Karpas-422 (cell line): ENCODE results near the gene LMAN2. TPM values are rescaled to one million over a fixed set of nuclear protein-coding genes. Genes with fewer than 3 reads are reported as not detected.

Experiments
- DNase-seq: peaks from one replicate; pipeline ENCODE4 v3.0.0-alpha.2; 2015
- H2AFZ ChIP-seq: fragments of 200-600 bp; sonication (generic); 2 replicates; pipeline ENCODE4 v1.6.1; 2014; ENCODE audit warnings: antibody characterized with exemption, low read length, mixed read lengths
- H3K27ac ChIP-seq: fragments of 200-600 bp; sonication (generic); 2 replicates; pipeline ENCODE4 v1.5.1; 2014; ENCODE audit warnings: mild to moderate bottlenecking, low read length, moderate library complexity
- H3K27me3 ChIP-seq: fragments of 200-600 bp; sonication (generic); 2 replicates; pipeline ENCODE4 v1.6.1; 2014; ENCODE audit warnings: low read length, mixed read lengths
- H3K36me3 ChIP-seq: fragments of 200-600 bp; sonication (generic); 2 replicates; pipeline ENCODE4 v1.6.1; 2014; ENCODE audit warnings: low read length, mixed read lengths; ENCODE audit not compliant: insufficient read depth
- H3K4me1 ChIP-seq: fragments of 200-600 bp; sonication (generic); 2 replicates; pipeline ENCODE4 v1.6.1; 2014; ENCODE audit warnings: mild to moderate bottlenecking, low read length, mixed read lengths
- H3K4me2 ChIP-seq: fragments of 200-600 bp; sonication (generic); 2 replicates; pipeline ENCODE4 v1.6.1; 2014; ENCODE audit warnings: low read length, low read depth, mild to moderate bottlenecking; ENCODE audit not compliant: poor library complexity, severe bottlenecking
- H3K4me3 ChIP-seq: fragments of 200-600 bp; sonication (generic); 2 replicates; pipeline ENCODE4 v1.5.1; 2014; ENCODE audit warnings: mild to moderate bottlenecking, antibody characterized with exemption, low read length, mixed read lengths
- H3K79me2 ChIP-seq: fragments of 200-600 bp; sonication (generic); 2 replicates; pipeline ENCODE4 v1.6.1; 2014; ENCODE audit warnings: mild to moderate bottlenecking, low read length, mixed read lengths
- H3K9ac ChIP-seq: fragments of 200-600 bp; sonication (generic); 2 replicates; pipeline ENCODE4 v1.6.0; 2014; ENCODE audit warnings: low read length
- H3K9me2 ChIP-seq: fragments of 200-600 bp; sonication (generic), shearing (Covaris generic); replicated peaks from 2 replicates; pipeline ENCODE4 v1.6.0; 2014; ENCODE audit warnings: mild to moderate bottlenecking, low read length, moderate library complexity; ENCODE audit not compliant: insufficient read depth
- H3K9me3 ChIP-seq: fragments of 300-700, 200-600 bp; sonication (generic); 2 replicates; pipeline ENCODE4 v1.6.1; 2014; ENCODE audit warnings: low read length, mixed read lengths
- H4K20me1 ChIP-seq: fragments of 200-600 bp; sonication (generic); 2 replicates; pipeline ENCODE4 v1.6.1; 2014; ENCODE audit warnings: mild to moderate bottlenecking, antibody characterized with exemption, low read length, low read depth; ENCODE audit not compliant: insufficient read depth
- total RNA-seq: library from RNA; depleted of rRNA; stranded (reverse); fragments of >200 nt; shearing (Covaris generic); gene quantifications from 2 replicates; pipeline ENCODE4 v1.2.3, GENCODE V29; 2014; ENCODE audit warnings: low replicate concordance

Gene LMAN2
- total RNA-seq, 1 experiment from 2014 or later = 116 TPM

DNA sequence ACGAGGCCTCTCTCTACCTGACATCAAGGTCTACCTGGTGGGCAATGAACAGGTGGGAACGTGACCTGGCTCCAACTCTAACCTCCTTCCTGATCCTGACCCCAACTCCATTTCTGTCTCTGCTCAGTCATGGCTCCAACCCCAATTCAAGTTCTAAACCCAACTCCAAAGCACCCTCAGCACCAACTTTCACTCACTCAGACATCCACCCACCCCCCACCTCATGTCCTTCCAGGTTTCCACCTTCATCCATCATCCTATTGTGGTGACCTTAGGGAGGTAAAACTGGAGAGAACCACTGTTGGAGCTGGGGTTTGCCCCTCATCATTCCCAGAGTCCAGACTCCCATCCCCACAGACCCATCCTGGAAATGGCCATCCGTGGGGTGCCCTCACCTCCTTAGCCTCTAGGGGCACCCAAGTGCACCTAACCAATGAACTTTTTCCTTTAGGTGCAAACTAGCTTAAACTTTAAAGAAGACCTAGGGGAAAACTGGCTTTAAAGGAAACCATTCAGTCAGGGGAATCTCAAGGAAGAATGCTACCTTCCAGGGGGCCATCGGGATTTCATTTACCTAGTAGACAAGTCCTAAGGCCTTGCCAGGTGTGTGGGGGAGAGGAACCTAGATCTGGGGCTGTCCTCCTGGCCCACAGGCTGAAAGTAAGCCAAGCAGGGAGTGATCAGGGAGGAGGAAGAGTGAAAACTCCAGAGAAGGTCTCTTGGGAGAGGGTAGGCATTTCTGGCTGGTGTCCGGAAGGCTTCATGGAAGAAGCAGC, 17.6 kb upstream of the LMAN2 start:
- Histone ChIP-seq H3K4me2 (no peak overlapping the region), H3K9ac (no peak overlapping the region), H3K36me3 (peaks cover 4% of the 10 kb centered on the region), H4K20me1 (no peaks in the 10 kb centered on the region), H3K27me3 (no peaks in the 10 kb centered on the region), H3K9me2 (no peaks in the 10 kb centered on the region), H2AFZ (no peak overlapping the region), H3K27ac (0 out of 2 replicates have a peak overlapping the region, but pooled peaks have one; percentile 7), H3K4me3 (no peak overlapping the region), H3K4me1 (peaks cover 15% of the 10 kb centered on the region), H3K9me3 (no peaks in the 10 kb centered on the region), H3K79me2 (no peaks in the 10 kb centered on the region)
- DNase-seq = peak; percentile 76

GRCh38 chr5:177367981-177368868, 16.8 kb upstream of the LMAN2 start:
- Histone ChIP-seq H3K79me2 (no peaks in the 10 kb centered on the region), H3K27ac (no peak overlapping the region), H3K4me2 (no peak overlapping the region), H2AFZ (no peak overlapping the region), H3K27me3 (no peaks in the 10 kb centered on the region), H3K9me2 (no peaks in the 10 kb centered on the region), H3K4me1 (peaks cover 21% of the 10 kb centered on the region), H4K20me1 (no peaks in the 10 kb centered on the region), H3K36me3 (peaks cover 4% of the 10 kb centered on the region), H3K9ac (no peak overlapping the region), H3K9me3 (no peaks in the 10 kb centered on the region), H3K4me3 (no peak overlapping the region)
- no peak for DNase-seq

- Histone ChIP-seq H3K27ac (no peak overlapping the region), H3K27me3 (no peaks in the 10 kb centered on the region), H3K36me3 (peaks cover 4% of the 10 kb centered on the region), H3K79me2 (no peaks in the 10 kb centered on the region), H3K4me3 (no peak overlapping the region), H3K9ac (no peak overlapping the region), H3K4me1 (peaks cover 28% of the 10 kb centered on the region), H3K9me2 (no peaks in the 10 kb centered on the region), H3K4me2 (no peak overlapping the region), H4K20me1 (no peaks in the 10 kb centered on the region), H3K9me3 (no peaks in the 10 kb centered on the region), H2AFZ (no peak overlapping the region)
- no peak for DNase-seq
Measured at GRCh38 chr5:177367323-177367848, 15.9 kb upstream of the LMAN2 start.

DNA sequence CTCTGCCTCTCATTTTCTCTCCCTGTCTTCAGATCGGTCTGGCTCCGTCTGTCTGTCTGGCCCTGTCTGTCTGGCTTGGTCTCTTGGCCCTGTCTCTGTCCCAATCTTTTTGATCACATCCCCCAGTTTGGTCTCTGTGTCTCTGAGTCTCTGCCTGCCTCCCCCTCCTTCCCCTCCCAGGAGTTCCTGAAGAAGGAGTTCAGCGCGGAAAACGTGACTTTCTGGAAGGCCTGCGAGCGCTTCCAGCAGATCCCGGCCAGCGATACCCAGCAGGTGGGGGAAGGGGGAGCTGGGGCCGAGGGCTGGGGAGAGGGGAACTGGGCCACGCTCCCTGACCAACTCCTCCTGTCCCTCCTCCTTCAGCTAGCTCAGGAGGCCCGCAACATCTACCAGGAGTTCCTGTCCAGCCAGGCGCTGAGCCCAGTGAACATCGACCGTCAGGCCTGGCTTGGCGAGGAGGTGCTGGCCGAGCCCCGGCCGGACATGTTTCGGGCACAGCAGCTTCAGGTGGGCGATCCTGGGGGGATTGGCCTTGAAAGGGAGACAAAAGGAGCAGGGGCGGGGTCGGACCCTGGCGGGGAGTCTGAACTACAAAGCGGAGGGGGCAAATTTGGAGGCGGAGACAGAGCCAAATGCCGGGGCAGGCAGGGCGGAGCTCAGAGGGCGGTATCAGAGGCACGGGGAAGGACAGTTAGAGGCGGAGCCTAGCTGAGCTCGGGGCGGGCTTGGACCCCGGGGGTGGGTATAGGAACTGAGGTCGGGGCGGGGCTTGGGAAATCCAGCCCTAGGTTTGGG, 15.3 kb upstream of the LMAN2 start:
- Histone ChIP-seq H3K27me3 (no peaks in the 10 kb centered on the region), H3K4me3 (no peak overlapping the region), H2AFZ (no peak overlapping the region), H3K9me3 (no peaks in the 10 kb centered on the region), H3K4me1 (peaks cover 35% of the 10 kb centered on the region), H3K4me2 (no peak overlapping the region), H3K79me2 (no peaks in the 10 kb centered on the region), H3K36me3 (peaks cover 4% of the 10 kb centered on the region; the same call in 1 of the 2 replicates), H3K9ac (no peak overlapping the region), H3K9me2 (no peaks in the 10 kb centered on the region), H4K20me1 (no peaks in the 10 kb centered on the region), H3K27ac (no peak overlapping the region)
- DNase-seq = peak; percentile 73

- Histone ChIP-seq H3K9ac (no peak overlapping the region), H3K4me3 (no peak overlapping the region), H3K4me2 (no peak overlapping the region)
Measured at GRCh38 chr5:177365845-177366527, 14.5 kb upstream of the LMAN2 start.

DNA sequence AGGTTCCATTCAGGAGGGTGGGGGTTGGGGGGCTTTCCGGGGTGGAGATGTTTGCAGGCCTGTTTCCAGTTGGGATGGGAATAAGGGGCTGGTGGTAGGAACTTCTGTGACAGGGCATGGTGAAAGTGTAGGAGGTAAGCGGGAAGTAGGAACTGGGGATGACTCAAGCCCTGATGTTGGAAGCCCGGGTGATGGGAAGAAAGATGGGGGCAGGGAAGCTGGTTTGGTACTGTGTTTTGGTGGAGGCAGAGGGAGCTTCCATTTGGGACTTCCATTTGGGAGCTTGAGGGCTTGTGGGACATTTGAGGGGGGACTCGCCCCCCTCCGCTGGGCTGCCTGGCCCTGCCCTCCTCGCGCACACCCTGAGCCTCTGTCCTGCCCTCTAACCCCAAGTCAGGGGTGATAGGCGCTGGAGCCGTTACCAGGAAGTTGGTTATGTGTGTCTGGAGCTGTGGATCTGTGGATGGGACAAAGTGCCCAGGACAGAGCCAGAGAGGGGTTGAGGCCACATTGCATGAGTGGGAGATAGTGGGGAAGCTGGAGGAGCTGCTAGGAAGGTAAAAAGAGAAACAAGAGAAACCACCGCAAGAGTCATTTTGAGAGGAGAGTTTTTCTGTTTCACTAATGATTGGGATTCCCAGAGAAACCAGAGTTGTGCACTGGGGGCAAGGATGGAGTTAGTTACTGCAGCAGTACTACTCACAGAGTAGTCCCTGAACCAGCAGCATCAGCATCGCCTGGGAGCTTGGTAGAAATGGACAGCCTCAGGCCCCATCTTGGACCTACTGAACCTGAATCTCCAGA, 12.9 kb upstream of the LMAN2 start:
- DNase-seq = no peak

More at GRCh38 chr5:177365845-177366527, 14.5 kb upstream of the LMAN2 start:
- Histone ChIP-seq H3K79me2 (no peaks in the 10 kb centered on the region), H3K9me3 (no peaks in the 10 kb centered on the region), H3K9me2 (no peaks in the 10 kb centered on the region), H3K4me1 (peaks cover 39% of the 10 kb centered on the region), H4K20me1 (no peaks in the 10 kb centered on the region), H3K27ac (no peak overlapping the region), H3K36me3 (peaks cover 4% of the 10 kb centered on the region; the same call in 1 of the 2 replicates), H2AFZ (no peak overlapping the region), H3K27me3 (no peaks in the 10 kb centered on the region)
- DNase-seq = no peak

GRCh38 chr5:177363565-177363964, 12.1 kb upstream of the LMAN2 start:
- peaks cover 16% of the 10 kb centered on the region for H3K79me2 ChIP-seq

More for the DNA sequence above, 12.9 kb upstream of the LMAN2 start:
- Histone ChIP-seq H3K4me1 (peaks cover 41% of the 10 kb centered on the region), H3K9me2 (no peaks in the 10 kb centered on the region), H3K4me2 (no peak overlapping the region), H3K4me3 (no peak overlapping the region), H2AFZ (no peak overlapping the region), H3K79me2 (peaks cover 8% of the 10 kb centered on the region; the same call in 1 of the 2 replicates), H3K9me3 (no peaks in the 10 kb centered on the region), H4K20me1 (no peaks in the 10 kb centered on the region), H3K36me3 (peaks cover 4% of the 10 kb centered on the region; the same call in 1 of the 2 replicates), H3K9ac (no peak overlapping the region), H3K27ac (no peak overlapping the region), H3K27me3 (no peaks in the 10 kb centered on the region)

More at GRCh38 chr5:177363565-177363964, 12.1 kb upstream of the LMAN2 start:
- H3K27ac ChIP-seq = no peak overlapping the region
- no peak for DNase-seq
- no peak overlapping the region for H3K9ac ChIP-seq
- no peaks in the 10 kb centered on the region for H3K9me3 ChIP-seq
- H4K20me1 ChIP-seq = no peaks in the 10 kb centered on the region
- H2AFZ ChIP-seq = no peak overlapping the region
- peak overlapping the region; percentile 75 for H3K4me2 ChIP-seq
- peaks cover under 1% of the 10 kb centered on the region; the same call in 1 of the 2 replicates for H3K36me3 ChIP-seq
- no peaks in the 10 kb centered on the region for H3K27me3 ChIP-seq
- H3K4me1 ChIP-seq = peaks cover 44% of the 10 kb centered on the region
- H3K9me2 ChIP-seq = no peaks in the 10 kb centered on the region
- peak overlapping the region; percentile 54; the same call in 1 of the 2 replicates for H3K4me3 ChIP-seq
